Daoy (cell line): ENCODE results near the gene TMEM14A. TPM values are rescaled to one million over a fixed set of nuclear protein-coding genes. Genes with fewer than 3 reads are reported as not detected.

ENCODE experiments used
- DNase-seq: peaks from one replicate; pipeline ENCODE4 v3.0.0-alpha.2; 2015; ENCODE audit warnings: low read depth
- total RNA-seq: library from RNA; depleted of rRNA; stranded (reverse); fragments of >200 nt; shearing (Covaris generic); gene quantifications from 2 replicates; pipeline ENCODE4 v1.2.3, GENCODE V29; 2014; rRNA removed

The TMEM14A gene
- total RNA-seq, 1 experiment from 2014 or later, result 62.4 TPM

- DNase-seq, result no peak
These were observed 64.2 kb downstream of the TMEM14A start for GRCh38 chr6:52735071-52735470.

- no peak for DNase-seq
These were observed 65.2 kb downstream of the TMEM14A start for GRCh38 chr6:52736145-52736544.

Other genes with a start within 250 kb of the TMEM14A start
- 31.3 and 39.1 TPM in 2 replicates for gene TRAM2, start 94.1 kb upstream of the TMEM14A start, total RNA-seq
- not detected in 2 replicates for gene GSTA2, start 92.4 kb downstream of the TMEM14A start, total RNA-seq
- gene GSTA1, start 132.7 kb downstream of the TMEM14A start, total RNA-seq, result not detected in 2 replicates
- not detected in 2 replicates for gene GSTA5, start 169.7 kb downstream of the TMEM14A start, total RNA-seq
- not detected in 2 replicates for gene GSTA3, start 238.6 kb downstream of the TMEM14A start, total RNA-seq